T follicular helper cell (primary cell): ENCODE measurements around the gene FAM50B.

ENCODE experiments used
- DNase-seq: peaks from one replicate; pipeline ENCODE4 v3.0.0-alpha.2; 2020; ENCODE audit warnings: low read depth
- total RNA-seq, 2 experiments: gene quantifications; one replicate each; lab custom pipeline; 2026; lab: John Stamatoyannopoulos, UW

FAM50B gene, protein sequence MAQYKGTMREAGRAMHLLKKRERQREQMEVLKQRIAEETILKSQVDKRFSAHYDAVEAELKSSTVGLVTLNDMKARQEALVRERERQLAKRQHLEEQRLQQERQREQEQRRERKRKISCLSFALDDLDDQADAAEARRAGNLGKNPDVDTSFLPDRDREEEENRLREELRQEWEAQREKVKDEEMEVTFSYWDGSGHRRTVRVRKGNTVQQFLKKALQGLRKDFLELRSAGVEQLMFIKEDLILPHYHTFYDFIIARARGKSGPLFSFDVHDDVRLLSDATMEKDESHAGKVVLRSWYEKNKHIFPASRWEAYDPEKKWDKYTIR
- total RNA-seq = 11.9 to 20.1 reads per million in 2 experiments

GRCh38 chr6:3848925-3849605, at the start of gene FAM50B:
Gene FAM50B (plus strand): TSS chr6:3849373. CDS start chr6:3849812, 439 bp downstream.
- peak; percentile 84 for DNase-seq

GRCh38 chr6:3799719-3800118, 49.5 kb upstream of the FAM50B start:
- no peak for DNase-seq

DNA sequence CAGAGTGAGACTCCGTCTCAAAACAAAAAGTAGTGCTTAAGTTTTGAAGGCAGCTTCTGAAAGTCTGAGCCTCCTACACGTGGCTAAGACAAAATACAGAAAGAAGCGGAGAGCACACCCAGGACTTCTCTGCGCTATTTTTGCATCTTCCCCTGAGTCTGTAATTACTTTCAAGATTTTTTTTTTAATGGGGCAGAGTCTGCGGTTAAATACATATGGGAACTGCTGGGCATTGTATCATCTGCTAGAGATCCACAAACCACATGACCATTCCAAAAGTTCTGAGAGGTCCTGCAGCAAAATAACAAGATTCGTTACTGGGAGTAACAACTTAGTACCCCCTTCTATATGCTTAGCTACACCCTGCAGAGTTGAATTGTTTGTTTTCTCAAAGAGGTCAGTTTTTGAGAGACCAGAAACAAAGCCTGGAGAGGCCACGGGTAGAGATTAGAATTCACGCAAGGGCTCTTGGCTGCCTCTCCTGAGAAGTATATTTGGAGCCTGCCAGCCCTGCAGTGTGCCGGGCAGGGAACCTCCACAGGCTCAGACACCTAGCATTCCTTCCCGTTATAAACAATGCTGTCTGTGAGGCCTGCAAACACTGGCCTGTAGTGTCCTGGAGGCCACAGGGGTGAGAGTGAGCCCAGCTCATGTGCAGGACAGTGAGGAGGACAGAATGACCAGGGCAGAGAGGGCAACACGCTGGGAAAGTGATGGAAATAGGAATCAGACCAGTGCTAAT, 48.2 kb upstream of the FAM50B start:
- no peak for DNase-seq

GRCh38 chr6:3801960-3802359, 47.2 kb upstream of the FAM50B start:
- no peak for DNase-seq

- DNase-seq = no peak
Measured at GRCh38 chr6:3803627-3804468, 45.3 kb upstream of the FAM50B start.

GRCh38 chr6:3804964-3805363, 44.2 kb upstream of the FAM50B start:
- no peak for DNase-seq

- DNase-seq = no peak
Measured at GRCh38 chr6:3805448-3806123, 43.6 kb upstream of the FAM50B start.

- no peak for DNase-seq
Measured at GRCh38 chr6:3806169-3806922, 42.8 kb upstream of the FAM50B start.

GRCh38 chr6:3808199-3808598, 41.0 kb upstream of the FAM50B start:
- no peak for DNase-seq

DNA sequence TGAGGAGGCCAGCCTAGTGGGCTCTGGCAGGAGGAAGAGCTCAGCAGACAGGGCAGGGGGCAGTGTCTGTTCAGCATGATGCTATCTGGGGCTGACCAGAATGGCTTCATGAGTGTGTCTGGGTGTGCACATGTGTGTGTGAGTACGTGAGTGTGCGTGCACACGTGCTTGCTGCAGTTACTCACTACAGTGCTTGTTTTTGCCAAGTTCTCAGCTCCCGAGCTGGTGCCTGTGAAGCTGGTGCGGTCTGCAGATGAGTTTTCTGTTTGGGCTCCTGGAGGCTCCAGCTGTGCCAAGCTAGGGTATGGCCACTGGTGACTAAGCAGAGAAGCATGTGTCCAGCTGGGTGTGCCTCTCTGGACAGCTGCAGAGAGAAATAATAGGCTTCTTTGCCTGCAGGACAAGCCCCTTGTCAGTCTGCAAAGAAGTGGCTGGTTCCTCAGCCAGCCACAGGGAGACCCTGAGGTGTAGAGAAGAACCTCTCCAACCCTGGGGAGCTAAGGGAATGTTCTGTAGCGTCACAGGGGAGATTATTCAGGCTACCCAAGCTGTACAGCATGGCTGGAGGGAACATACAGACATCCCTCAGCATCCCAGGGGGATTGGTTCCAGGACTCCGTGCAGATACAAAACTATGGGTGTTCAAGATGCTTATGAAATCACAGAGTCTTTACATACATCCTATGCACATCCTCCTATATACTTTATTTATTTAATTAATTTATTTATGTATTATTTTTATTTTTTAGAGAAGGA, 40.2 kb upstream of the FAM50B start:
- no peak for DNase-seq

- DNase-seq = no peak
Measured at GRCh38 chr6:3809515-3809891, 39.7 kb upstream of the FAM50B start.

- no peak for DNase-seq
Measured at GRCh38 chr6:3809982-3810381, 39.2 kb upstream of the FAM50B start.

- no peak for DNase-seq
Measured at GRCh38 chr6:3811191-3811590, 38.0 kb upstream of the FAM50B start.

DNA sequence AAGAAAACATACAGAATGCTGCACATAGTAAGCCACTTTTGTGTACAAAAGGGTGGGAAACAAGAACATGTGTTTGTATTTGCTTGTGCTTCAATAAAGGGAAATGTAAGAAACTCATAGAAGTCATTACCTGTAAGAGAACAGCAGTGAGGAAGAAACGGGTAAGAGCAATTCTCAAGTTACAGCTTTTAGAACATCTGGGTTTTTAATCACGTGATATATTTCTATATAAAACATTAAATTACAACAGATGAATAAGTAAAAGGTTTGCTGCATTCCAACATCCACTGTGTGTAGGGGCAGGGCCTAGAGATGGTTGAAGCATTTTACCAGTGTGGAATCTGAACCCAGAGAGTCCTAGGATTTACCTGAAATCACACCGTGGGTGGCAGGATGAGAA, 36.6 kb upstream of the FAM50B start:
- DNase-seq = no peak

DNA sequence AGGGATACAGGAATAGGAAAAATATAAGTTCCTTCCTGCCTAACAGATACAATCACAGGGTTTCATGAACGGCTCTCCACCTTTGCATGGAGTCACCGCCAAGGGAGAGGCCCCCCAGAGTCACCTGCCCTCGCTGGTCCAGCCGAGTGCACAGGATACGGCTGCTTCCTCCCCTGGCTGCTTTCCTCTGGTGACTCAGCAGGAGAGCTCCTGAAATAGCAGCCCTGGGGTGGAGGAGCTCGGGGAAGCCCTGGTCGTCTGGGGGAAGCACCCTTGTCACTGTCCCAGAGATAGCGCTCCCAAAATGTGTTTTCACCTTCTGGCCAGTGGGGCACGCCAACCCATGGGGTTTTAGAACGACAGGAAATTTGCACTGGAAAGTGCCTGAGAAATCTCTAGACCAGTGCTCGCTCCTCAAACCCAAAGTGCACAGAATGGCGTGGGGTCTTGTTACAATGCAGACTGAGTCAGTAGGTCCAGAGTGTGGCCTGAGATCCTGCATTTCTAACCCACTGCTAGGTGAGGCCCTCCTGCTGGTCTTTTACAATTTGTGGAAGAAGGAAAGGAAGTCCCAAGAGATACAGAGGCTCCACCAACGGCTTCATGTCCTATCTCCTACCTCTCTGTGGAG, 35.9 kb upstream of the FAM50B start:
- DNase-seq = no peak

- DNase-seq = no peak
Measured at GRCh38 chr6:3813918-3814317, 35.3 kb upstream of the FAM50B start.

GRCh38 chr6:3814539-3814938, 34.6 kb upstream of the FAM50B start:
- no peak for DNase-seq

GRCh38 chr6:3816251-3816650, 32.9 kb upstream of the FAM50B start:
- DNase-seq = no peak
